ENCODE measurements around the gene SRP68.

The SRP68 gene

GRCh38 chr17:76075364-76076145 is 3.2 kb upstream of the SRP68 start (continued):
- TF ChIP-seq ZBTB26 (tag by site-specific recombination; optimal IDR thresholded peaks at IDR 0.05) (peak; percentile 20), ZNF404 (tag by site-specific recombination; IDR thresholded peaks at IDR 0.05) (no peak), ZNF2 (tag by site-specific recombination; IDR thresholded peaks at IDR 0.05) (no peak)

DNA sequence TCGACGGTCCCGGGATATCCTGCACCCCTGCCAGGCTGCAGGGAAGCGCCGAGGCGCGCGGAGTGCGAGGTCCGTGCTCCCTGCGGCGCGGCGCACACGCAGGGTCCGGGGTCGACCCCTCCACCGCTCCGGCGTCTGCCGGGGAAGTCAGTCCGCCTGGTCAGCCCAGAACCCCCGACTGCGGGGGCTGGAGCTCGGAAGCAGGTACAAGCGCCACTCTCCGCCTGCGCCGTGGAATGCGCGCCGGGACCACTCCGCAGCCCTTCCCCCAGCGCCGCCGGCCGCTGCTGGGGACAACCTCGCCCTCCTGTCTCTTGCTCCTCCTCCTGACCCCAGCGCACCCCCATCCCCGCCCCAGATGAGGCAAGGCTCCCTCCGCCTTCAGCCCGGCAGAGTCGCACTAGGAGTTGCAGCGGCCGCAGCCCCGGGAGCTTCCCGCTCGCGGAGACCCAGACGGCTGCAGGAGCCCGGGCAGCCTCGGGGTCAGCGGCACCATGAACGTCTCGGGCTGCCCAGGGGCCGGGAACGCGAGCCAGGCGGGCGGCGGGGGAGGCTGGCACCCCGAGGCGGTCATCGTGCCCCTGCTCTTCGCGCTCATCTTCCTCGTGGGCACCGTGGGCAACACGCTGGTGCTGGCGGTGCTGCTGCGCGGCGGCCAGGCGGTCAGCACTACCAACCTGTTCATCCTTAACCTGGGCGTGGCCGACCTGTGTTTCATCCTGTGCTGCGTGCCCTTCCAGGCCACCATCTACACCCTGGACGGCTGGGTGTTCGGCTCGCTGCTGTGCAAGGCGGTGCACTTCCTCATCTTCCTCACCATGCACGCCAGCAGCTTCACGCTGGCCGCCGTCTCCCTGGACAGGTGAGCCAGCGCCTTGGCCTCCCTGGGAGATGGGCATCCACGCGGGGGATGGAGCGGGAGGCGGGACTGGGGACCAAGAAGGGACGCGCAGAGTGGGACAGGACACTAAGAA is 2.4 kb upstream of the SRP68 start, which contains the start of gene GALR2:
GALR2 (plus strand) TSS at position 392 of the 974 bp plus-strand sequence; CDS start at position 495, 103 bp downstream.
- TF ChIP-seq SETDB1 (IDR thresholded peaks at IDR 0.05; ENCODE audit: insufficient read length, low read length) (no peak), ZNF341 (tag by site-specific recombination; IDR thresholded peaks at IDR 0.05; ENCODE audit: low read depth) (no peak), MZF1 (tag by site-specific recombination; IDR thresholded peaks at IDR 0.05; ENCODE audit: borderline replicate concordance) (no peak), PBX3 (CRISPR knock-in tag; IDR thresholded peaks at IDR 0.05) (no peak), INSM2 (tag by site-specific recombination; IDR thresholded peaks at IDR 0.05) (no peak)
- H3K9me3 ChIP-seq (ENCODE audit: control insufficient read depth, insufficient read depth, low read depth, low read length) = no peaks in the 10 kb centered on the region
- peak within 1 kb of the TSS; percentile 7; the same call in 1 of the 2 replicates for H3K4me3 ChIP-seq (ENCODE audit: low read depth, low read length)
- H3K4me1 ChIP-seq (ENCODE audit: control insufficient read depth, insufficient read depth, low read length) = peaks cover 11% of the 10 kb centered on the region
- peaks cover 2 to 11% of the 10 kb centered on the region in 2 experiments; a peak in 2 of 3 replicates for H3K36me3 ChIP-seq (ENCODE audit: control insufficient read depth in 2 of 2, insufficient read depth in 1 of 2, low read length in 2 of 2)
- H3K27ac ChIP-seq (ENCODE audit: extremely low read depth, low read depth, low read length) = no peak within 1 kb of the TSS
- ChIA-PET POLR2A (interaction anchor here (1.4 kb wide), 1 partner anchor 60 kb away, joined by 5 read pairs; no protein-coding TSS in a partner anchor), CTCF (interaction anchor here (0.6 to 1.6 kb wide), 4 partner anchors 12 to 61 kb away, joined by 3 to 7 read pairs (median 4); no protein-coding TSS in a partner anchor)

- CTCF ChIA-PET = interaction anchor here (0.5 to 3.3 kb wide), 4 partner anchors 10 to 236 kb away, joined by 3 to 19 read pairs (median 4); partner anchors contain the start of gene QRICH2
- POLR2A ChIA-PET = interaction anchor here (0.8 to 2.4 kb wide), 16 partner anchors 8 to 208 kb away, joined by 3 to 15 read pairs (median 4); partner anchors contain the start of genes ACOX1, EXOC7 and TEN1
Measured at GRCh38 chr17:76071531-76072147, 678 bp downstream of the SRP68 start.

More at GRCh38 chr17:76071531-76072147, 678 bp downstream of the SRP68 start:
- TF ChIP-seq, protein P1, sequence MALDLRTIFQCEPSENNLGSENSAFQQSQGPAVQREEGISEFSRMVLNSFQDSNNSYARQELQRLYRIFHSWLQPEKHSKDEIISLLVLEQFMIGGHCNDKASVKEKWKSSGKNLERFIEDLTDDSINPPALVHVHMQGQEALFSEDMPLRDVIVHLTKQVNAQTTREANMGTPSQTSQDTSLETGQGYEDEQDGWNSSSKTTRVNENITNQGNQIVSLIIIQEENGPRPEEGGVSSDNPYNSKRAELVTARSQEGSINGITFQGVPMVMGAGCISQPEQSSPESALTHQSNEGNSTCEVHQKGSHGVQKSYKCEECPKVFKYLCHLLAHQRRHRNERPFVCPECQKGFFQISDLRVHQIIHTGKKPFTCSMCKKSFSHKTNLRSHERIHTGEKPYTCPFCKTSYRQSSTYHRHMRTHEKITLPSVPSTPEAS (tag by site-specific recombination; IDR thresholded peaks at IDR 0.05) = no peak
- TF ChIP-seq, protein P2, sequence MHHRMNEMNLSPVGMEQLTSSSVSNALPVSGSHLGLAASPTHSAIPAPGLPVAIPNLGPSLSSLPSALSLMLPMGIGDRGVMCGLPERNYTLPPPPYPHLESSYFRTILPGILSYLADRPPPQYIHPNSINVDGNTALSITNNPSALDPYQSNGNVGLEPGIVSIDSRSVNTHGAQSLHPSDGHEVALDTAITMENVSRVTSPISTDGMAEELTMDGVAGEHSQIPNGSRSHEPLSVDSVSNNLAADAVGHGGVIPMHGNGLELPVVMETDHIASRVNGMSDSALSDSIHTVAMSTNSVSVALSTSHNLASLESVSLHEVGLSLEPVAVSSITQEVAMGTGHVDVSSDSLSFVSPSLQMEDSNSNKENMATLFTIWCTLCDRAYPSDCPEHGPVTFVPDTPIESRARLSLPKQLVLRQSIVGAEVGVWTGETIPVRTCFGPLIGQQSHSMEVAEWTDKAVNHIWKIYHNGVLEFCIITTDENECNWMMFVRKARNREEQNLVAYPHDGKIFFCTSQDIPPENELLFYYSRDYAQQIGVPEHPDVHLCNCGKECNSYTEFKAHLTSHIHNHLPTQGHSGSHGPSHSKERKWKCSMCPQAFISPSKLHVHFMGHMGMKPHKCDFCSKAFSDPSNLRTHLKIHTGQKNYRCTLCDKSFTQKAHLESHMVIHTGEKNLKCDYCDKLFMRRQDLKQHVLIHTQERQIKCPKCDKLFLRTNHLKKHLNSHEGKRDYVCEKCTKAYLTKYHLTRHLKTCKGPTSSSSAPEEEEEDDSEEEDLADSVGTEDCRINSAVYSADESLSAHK (tag by site-specific recombination; IDR thresholded peaks at IDR 0.05) = 0 out of 2 replicates have a peak, but pooled peaks have one; percentile 9
- TF ChIP-seq ZNF548 (tag by site-specific recombination; IDR thresholded peaks at IDR 0.05) = 0 out of 2 replicates have a peak, but pooled peaks have one; percentile 26
- H3K4me3 ChIP-seq (ENCODE audit: low read depth, low read length) = peak overlapping the region; percentile 93
- peaks cover 31 to 36% of the 10 kb centered on the region in 2 experiments for H3K36me3 ChIP-seq (ENCODE audit: control insufficient read depth in 2 of 2, insufficient read depth in 1 of 2, low read length in 2 of 2)
- no peaks in the 10 kb centered on the region for H3K9me3 ChIP-seq (ENCODE audit: control insufficient read depth, insufficient read depth, low read depth, low read length)
- H3K4me1 ChIP-seq (ENCODE audit: control insufficient read depth, insufficient read depth, low read length) = peaks cover 11% of the 10 kb centered on the region
- H3K27ac ChIP-seq (ENCODE audit: extremely low read depth, low read depth, low read length) = peak overlapping the region; percentile 83

Measured in HEK293 (cell line).